ENCODE measurements around the gene PDGFA.

PDGFA gene

DNA sequence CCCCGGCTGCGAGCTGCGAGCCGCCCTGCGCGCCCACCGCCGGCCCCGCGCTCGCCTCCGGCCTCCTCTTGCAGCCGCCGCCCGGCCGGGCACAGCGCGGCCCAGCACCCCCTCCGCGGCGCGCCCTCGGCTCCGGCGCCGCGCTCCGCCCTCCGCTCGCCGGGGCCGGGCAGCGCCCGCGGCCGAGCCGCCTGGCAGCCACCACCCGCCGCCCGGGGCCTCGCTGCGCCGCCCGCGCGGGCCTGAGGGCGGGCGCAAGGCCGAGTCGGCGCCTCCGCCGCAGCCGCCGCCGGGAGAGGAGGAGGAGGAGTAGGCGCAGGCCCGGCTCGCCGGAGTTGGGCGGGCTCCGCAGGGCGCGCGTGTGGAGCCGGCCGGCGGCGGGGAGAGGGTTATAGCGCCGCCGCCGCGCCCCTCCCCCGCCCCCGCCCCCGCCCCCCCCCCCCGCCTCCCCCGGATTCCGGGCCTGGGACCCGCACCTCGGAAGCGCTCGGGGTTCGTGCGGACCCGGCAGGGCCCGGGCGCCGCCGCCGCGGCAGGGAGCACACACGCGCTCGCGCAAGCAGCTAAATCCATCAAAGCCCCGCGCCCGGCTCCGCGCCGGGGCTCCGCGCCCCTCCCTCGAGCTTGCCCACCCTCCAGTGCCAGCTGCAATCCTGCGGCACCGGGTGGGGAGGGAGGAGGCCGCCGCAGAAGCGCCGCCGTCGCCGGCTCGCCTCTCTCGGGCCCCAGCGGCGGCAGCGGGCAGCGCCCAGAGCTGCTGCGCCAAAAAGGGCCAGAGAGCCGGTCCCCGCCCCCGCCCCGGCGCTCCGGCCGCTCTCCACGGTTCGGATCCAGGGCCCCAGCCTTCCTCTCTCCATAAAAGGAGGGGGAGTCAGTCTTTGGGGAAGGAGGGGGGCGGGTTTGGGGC, at the start of gene PDGFA:
PDGFA (minus strand) TSS at position 363 of the 907 bp plus-strand sequence. CDS start 845 bp downstream, outside the sequence.
- H3K4me3 Mint-ChIP-seq, result peak within 1 kb of the TSS; percentile 88
- no peaks in the 10 kb centered on the region for H3K9me3 Mint-ChIP-seq
- peaks cover 15% of the 10 kb centered on the region for H3K27me3 Mint-ChIP-seq
- no peaks in the 10 kb centered on the region for H3K36me3 Mint-ChIP-seq
- peaks cover 11% of the 10 kb centered on the region for H3K4me1 Mint-ChIP-seq
- no peak within 1 kb of the TSS for H3K27ac Mint-ChIP-seq

DNA sequence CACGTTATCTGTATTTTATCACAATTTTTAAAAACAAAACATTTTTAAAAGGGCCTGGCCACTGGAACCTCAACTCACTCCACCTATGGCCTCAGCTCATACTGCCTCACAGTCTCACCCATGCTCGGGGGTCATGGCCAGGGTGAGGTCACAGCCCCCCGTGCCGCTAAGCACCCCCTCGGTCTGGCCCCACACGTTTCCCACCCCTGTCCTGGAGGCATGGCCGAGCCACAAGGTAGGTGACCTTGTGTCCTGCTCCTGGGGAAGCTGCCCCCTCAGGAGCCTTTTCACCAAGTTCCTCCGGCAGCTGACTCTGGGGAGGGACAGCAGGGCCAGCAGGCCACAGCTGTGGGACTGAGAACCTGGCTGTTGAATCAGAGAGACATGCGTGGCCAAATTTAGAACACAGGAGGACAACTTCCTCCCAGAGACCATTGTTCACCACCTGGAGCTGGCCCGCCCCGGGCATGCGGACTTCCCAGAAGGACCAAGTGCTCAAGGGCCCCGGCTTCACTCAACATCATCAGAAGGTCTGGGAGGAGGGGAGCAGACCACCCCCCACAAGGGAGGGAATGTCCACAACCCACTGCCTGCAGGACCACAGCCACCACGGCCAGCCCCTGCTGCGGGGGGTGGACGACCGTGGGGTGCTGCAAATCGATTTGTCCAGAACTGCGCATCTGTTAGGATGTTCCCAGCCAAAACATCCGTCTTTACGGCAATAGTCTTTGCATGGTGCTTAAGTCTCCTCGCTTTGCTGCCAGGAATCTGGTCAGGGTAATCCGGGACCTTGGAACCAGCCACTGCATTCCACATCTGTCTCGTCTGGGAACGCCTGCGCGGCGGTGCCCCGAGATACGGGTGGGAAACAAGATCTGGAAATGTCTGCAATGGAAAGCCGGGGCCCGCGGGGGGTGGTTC, 48.6 kb upstream of the PDGFA start:
- Mint-ChIP-seq H3K9me3 (no peaks in the 10 kb centered on the region), H3K36me3 (no peaks in the 10 kb centered on the region), H3K27me3 (no peaks in the 10 kb centered on the region), H3K4me1 (no peaks in the 10 kb centered on the region), H3K4me3 (no peak overlapping the region), H3K27ac (no peak overlapping the region)

DNA sequence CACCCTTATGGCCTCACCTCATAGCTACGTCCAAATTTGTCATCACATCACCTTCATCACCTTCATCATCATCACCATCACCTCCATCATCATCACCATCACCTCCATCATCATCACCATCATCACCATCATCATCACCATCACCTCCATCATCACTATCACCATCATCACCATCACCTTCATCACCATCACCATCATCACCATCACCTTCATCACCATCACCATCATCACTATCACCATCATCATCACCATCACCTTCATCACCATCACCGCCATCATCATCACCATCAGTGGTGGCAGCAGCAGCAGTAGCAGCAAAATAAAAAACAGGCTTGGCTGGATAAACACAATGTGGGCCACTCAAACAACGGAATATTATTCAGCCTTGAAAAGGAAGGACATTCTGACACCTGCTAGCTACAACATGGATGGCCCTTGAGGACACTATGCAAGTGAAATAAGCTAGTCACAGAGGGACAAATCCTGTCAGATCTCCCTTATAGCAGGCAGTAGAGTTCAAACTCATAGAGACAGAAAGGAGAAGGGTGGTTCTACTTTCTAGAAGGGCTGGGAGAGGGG, 47.7 kb upstream of the PDGFA start:
- no peaks in the 10 kb centered on the region for H3K27me3 Mint-ChIP-seq
- H3K27ac Mint-ChIP-seq, result no peak overlapping the region
- peaks cover 3% of the 10 kb centered on the region for H3K36me3 Mint-ChIP-seq
- peaks cover 3% of the 10 kb centered on the region for H3K4me1 Mint-ChIP-seq
- no peaks in the 10 kb centered on the region for H3K9me3 Mint-ChIP-seq
- H3K4me3 Mint-ChIP-seq, result no peak overlapping the region

DNA sequence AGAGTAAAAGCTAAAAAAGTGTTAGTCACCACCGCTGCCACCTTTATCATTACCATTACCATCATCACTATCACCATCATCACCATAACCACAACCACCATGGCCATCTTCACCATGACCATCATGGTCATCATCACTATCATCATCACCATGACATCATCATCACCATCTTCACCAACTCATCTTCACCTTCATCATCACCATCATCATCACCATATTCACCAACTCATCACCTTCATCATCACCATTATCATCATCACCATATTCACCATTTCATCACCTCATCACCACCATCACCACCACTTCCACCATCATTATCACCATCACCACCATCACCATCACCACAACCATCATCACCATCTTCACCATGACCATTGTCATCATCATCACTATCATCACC, 46.5 kb upstream of the PDGFA start:
- Mint-ChIP-seq H3K4me3 (no peak overlapping the region), H3K4me1 (peaks cover 3% of the 10 kb centered on the region), H3K27ac (no peak overlapping the region), H3K9me3 (no peaks in the 10 kb centered on the region), H3K36me3 (peaks cover 6% of the 10 kb centered on the region), H3K27me3 (no peaks in the 10 kb centered on the region)

DNA sequence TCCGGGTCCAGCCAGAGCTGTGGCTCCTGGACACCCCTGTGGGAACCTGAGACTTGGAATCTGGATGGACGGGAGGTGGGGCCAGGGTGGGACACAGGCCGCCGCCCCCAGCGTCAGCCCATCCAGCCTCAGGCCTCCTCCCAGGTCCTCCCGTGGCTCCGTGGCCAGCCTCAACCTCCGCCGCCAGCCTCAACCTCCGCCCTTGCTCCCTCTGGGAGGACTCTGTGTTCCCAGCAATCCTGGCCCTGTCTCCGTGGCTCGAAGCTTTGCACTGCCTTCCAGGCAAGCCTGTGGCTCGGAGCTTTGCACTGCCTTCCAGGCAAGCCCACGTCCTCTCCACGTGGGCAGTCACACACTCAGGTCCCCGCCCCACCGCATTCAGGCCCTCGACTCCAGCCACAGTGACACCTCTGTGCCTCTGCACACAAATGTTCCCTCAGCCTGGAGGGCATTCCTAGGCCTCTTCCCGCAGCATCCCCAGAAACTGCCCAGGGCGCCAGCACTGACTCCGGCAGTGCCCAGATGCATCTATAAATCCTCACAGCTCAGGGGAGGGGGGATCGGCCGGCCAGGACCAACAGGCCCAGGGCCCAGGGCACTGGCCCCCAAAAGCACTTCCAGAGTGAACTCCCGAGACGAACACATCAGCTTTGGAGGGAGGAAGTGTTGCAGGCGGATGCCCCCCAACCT, 44.7 kb upstream of the PDGFA start:
- Mint-ChIP-seq H3K27me3 (no peaks in the 10 kb centered on the region), H3K4me3 (no peak overlapping the region), H3K4me1 (peaks cover 3% of the 10 kb centered on the region), H3K9me3 (no peaks in the 10 kb centered on the region), H3K36me3 (peaks cover 7% of the 10 kb centered on the region), H3K27ac (no peak overlapping the region)

DNA sequence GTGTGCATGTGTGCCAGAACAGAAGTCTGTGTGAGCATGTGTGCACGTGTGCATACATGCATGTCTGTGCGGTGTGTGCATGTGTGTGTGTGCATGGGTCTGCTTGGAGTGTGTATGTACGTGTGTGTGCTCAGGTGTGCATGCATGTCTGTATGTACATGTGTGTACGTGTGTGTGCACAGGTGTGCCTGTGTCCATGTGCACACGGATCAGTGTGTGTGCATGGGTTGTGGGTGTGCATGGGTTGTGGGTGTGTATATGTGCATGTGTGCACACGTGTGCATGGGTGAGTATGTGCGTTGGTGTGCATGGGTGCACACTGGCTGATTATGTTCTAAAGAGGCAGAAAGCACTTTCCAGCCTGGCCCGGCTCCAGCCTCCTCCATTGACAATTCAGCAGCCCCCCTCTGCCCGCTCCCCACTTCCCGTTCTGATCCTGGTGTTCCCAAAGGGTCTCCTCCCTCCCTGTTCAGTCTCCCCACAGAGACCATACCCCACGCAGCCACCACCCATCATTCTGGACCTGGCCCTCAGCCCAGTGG, 44.1 kb upstream of the PDGFA start:
- Mint-ChIP-seq H3K9me3 (no peaks in the 10 kb centered on the region), H3K4me1 (peaks cover 3% of the 10 kb centered on the region), H3K27ac (no peak overlapping the region), H3K27me3 (no peaks in the 10 kb centered on the region), H3K4me3 (no peak overlapping the region), H3K36me3 (peaks cover 7% of the 10 kb centered on the region)

DNA sequence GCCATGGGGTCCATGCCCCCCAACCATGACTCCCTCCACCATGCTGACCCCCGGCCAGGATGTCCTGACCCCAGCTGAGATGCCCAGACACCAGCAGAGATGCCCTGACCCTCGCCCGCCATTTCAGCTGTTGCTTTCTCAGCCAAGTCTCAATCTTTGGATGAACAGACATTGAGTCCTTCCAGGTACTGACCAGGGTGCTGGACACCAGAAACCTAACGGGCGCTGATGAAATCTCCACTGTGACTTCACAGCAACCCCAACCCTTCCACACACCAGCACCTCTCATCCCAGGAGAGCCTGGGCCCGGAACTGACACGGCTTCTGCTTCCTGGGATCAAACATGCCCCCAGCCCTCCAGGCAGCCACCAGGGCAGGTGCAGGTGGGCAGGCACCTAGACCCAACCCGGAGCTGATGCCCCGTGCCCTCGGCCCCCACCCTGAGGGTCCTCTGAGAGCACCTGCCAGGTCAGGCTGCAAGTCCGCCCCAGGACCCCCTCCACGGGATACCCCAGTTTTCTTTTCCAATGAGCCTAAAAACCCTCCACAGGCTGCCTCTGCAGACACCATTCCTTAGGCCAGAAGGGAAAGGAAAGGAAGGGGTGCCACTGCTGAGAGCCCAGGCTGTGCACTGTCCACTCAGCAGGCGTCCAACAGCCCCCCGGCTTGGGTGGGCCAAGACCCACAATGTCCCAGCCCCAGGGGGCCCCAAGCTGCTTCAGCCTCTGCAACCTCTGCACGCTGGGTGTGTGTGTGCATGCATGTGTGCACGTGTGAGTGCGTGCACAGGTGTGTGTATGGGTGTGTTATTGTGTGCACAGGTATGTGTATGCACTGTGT, 43.4 kb upstream of the PDGFA start:
- Mint-ChIP-seq H3K4me1 (peaks cover 3% of the 10 kb centered on the region), H3K4me3 (no peak overlapping the region), H3K9me3 (no peaks in the 10 kb centered on the region), H3K27ac (no peak overlapping the region), H3K36me3 (peaks cover 7% of the 10 kb centered on the region), H3K27me3 (no peaks in the 10 kb centered on the region)

DNA sequence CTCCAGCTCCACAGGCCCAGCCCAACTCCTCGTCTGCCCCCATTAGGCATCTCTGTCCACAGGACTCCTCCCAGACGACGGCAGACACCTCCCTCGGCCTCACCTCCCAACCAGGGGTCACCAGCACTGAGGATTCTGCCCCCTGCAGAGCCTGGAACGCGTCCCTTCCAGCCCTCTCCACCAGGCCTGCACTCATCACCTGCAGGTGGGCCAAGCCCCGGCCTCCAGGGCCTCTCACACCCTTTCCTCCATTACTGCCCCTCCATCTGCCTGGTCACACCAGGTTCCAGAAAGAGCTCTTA, 42.7 kb upstream of the PDGFA start:
- no peaks in the 10 kb centered on the region for H3K27me3 Mint-ChIP-seq
- H3K4me1 Mint-ChIP-seq, result peaks cover 3% of the 10 kb centered on the region
- H3K27ac Mint-ChIP-seq, result no peak overlapping the region
- H3K9me3 Mint-ChIP-seq, result no peaks in the 10 kb centered on the region
- peaks cover 7% of the 10 kb centered on the region for H3K36me3 Mint-ChIP-seq
- no peak overlapping the region for H3K4me3 Mint-ChIP-seq

DNA sequence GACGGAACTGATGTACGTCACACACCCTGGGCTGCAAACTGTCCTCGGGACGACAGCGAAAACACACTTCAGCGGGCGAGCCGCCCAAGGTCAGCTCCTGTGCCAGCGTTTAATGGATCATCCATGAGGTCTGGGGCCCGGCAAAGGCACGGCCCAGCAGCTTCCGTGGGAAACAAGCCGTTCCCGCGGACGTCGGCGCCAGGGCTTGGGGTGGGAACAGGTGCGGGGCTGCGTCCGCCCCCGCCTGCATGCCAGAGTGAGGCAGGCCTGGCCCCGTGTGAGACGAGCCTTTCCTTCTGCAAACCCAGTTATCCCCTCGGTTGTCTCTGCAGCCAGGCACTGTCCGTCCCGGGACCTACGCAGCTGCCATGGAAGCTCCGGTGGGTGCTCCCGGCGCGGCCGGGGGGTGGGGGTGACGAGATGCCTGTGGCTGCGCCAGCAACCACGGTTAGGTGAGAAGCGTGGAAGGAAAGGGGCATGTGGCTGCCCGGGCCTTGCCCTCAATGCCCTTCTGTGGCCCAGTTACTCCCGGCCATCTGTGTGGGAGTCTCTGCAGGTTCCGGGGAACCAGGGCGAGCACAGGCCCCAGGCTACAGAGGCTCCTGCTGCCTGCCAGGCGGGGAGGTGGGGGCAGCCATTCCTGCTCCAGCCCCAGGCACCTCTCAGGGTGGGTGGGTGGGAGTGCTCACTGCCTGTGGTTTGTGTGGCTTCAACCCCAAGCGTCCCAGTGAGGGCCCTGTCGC, 42.2 kb upstream of the PDGFA start:
- Mint-ChIP-seq H3K9me3 (no peaks in the 10 kb centered on the region), H3K36me3 (peaks cover 7% of the 10 kb centered on the region), H3K4me3 (no peak overlapping the region), H3K4me1 (peaks cover 3% of the 10 kb centered on the region), H3K27me3 (no peaks in the 10 kb centered on the region), H3K27ac (no peak overlapping the region)

DNA sequence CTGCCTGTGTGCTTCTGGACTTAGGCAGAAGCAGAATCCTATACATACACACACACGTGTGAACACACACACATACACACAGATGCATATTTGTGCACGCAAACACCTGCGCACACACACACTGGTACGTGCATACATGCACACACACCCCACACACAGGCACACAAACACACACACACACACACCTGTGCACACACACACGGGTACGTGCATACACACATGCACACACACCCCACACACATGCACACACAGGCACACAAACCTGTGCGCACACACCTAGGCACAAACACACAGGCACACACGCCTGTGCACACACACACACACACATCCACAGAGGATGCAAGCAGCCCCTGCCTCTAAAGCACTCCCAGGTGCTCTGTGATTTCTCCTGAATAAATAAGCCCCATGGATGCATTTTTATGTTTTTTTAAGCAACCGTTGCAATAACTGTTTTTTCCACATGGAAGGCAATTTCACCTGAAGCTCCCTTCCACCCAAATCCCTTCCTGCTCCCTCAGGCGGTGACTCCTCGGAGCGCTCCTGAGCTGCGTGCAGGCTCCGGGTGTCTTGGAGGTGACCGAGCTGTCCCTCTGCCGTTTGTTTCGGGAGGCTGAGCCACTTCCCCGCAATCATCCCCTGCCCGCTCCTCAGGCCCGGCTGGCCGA, 41.5 kb upstream of the PDGFA start:
- H3K9me3 Mint-ChIP-seq, result no peaks in the 10 kb centered on the region
- no peaks in the 10 kb centered on the region for H3K27me3 Mint-ChIP-seq
- H3K36me3 Mint-ChIP-seq, result peaks cover 7% of the 10 kb centered on the region
- no peak overlapping the region for H3K4me3 Mint-ChIP-seq
- H3K27ac Mint-ChIP-seq, result no peak overlapping the region
- H3K4me1 Mint-ChIP-seq, result peaks cover 3% of the 10 kb centered on the region

DNA sequence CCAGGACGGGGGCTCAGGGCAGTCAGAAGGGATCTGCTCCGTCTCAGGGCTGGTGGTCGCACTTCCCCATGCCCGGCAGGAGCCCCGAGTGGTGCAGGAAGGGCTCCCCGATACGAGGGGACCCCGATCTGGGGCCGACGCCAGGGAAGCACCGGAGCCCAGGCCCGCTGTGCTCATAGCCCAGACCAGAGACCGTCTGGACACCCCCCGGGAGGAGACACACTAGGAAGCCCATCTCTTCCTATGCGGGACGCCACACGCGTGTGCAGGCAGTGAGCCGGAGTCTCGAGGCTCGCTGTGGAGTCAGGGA, 39.7 kb upstream of the PDGFA start:
- Mint-ChIP-seq H3K27me3 (no peaks in the 10 kb centered on the region), H3K4me3 (no peak overlapping the region), H3K36me3 (peaks cover 7% of the 10 kb centered on the region), H3K27ac (no peak overlapping the region), H3K9me3 (no peaks in the 10 kb centered on the region), H3K4me1 (peaks cover 3% of the 10 kb centered on the region)

DNA sequence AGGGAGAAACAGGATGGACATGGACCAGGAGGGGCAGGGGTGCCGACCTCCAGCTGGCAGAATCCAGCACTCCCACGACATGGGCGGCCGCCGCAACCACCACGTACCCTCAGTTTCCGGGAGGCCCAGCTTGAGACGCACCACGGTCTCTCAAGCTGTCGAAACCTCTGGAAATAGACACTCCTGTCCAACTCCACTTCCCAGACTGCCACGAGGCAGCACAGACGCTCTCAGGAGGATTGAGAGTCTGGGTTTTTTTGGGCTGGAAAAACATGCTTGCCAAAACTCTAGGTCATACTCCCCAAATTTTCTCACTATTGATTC, 37.9 kb upstream of the PDGFA start:
- H3K9me3 Mint-ChIP-seq, result no peaks in the 10 kb centered on the region
- no peaks in the 10 kb centered on the region for H3K27me3 Mint-ChIP-seq
- H3K27ac Mint-ChIP-seq, result no peak overlapping the region
- no peak overlapping the region for H3K4me3 Mint-ChIP-seq
- H3K4me1 Mint-ChIP-seq, result peaks cover under 1% of the 10 kb centered on the region
- peaks cover 5% of the 10 kb centered on the region for H3K36me3 Mint-ChIP-seq

DNA sequence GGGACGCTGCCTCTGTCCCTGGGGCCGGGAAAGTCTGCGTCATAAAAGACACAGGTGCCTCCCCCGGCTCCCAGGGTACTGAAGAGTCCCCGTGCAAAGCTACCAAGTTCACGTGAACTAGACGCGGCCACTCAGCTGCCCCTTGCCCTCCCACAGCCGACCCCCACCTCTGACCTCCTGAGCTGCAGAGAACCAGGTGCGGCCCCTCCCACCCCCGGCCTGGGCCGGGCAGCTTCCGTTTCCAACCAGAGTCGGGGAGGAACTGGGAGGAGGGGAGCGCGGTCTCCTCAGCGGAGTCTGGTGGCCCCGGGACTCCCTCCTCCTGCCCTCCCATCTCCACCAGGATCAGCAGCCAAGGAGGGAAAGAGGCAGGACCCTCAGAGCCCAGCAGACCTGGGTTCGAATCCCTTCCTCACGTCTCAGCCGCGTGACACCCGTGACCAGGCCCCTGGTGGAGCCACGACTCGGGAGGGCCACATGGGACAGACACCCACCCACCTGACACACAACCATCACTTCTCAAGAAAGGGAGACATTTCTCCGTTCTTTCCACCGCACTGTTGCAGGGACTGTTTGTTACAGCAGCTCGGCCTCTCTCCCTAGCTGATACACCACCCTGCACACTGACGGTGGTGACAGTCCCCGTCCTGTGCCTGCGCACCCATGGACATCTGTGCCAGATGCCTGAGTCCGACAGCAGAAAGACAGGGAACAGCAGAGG, 37.4 kb upstream of the PDGFA start:
- H3K4me3 Mint-ChIP-seq, result no peak overlapping the region
- no peak overlapping the region for H3K27ac Mint-ChIP-seq
- H3K4me1 Mint-ChIP-seq, result no peaks in the 10 kb centered on the region
- no peaks in the 10 kb centered on the region for H3K27me3 Mint-ChIP-seq
- no peaks in the 10 kb centered on the region for H3K9me3 Mint-ChIP-seq
- H3K36me3 Mint-ChIP-seq, result peaks cover 4% of the 10 kb centered on the region
